ENCODE data around the gene PTCD1.

GRCh38 chr7:99406557-99406956, 32.0 kb downstream of the PTCD1 start:
- TF ChIP-seq ELF4 (IDR thresholded peaks at IDR 0.05) (no peak), CTBP1 (IDR thresholded peaks at IDR 0.05; ENCODE audit: borderline replicate concordance) (no peak), BHLHE40 (IDR thresholded peaks at IDR 0.05; ENCODE audit: borderline replicate concordance) (no peak), TARDBP (IDR thresholded peaks at IDR 0.05) (no peak), FOXM1 (IDR thresholded peaks at IDR 0.05; ENCODE audit: borderline replicate concordance) (no peak), LEF1 (IDR thresholded peaks at IDR 0.05; ENCODE audit: borderline replicate concordance) (no peak), PKNOX1 (IDR thresholded peaks at IDR 0.05) (no peak), HDGF (IDR thresholded peaks at IDR 0.05; ENCODE audit: borderline replicate concordance) (no peak), NFRKB (IDR thresholded peaks at IDR 0.05) (no peak)
